Activated T-cell treated with anti-CD3 and anti-CD28 coated beads for 1 hour (primary cell): ENCODE data around the gene NLRP9.

Experiments used
- DNase-seq: peaks from one replicate; pipeline ENCODE4 v3.0.0-alpha.2; 2020; ENCODE audit warnings: low read depth

The NLRP9 gene

DNA sequence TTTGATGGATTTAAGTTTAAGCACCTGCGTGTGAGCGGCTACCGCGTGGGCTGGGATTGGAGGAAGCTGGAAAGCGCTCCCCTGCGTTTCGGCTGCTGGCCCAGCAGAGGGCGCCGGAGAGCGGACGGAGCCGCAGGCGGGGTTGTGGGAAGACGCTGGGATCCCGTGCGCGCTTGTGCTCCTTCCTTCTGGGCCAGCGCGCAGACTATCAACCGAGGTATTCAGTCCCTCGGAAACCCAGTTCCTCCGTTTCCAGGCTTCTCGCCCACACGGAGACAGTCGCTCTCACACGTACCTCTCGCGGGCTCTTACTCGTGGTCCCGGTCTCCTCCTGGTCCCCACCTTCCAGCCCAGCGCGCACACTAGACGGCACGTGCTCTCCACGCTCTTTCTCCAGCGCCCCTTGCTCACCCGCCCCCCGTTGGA is 34.4 kb downstream of the NLRP9 start:
- peak; percentile 24 for DNase-seq

DNA sequence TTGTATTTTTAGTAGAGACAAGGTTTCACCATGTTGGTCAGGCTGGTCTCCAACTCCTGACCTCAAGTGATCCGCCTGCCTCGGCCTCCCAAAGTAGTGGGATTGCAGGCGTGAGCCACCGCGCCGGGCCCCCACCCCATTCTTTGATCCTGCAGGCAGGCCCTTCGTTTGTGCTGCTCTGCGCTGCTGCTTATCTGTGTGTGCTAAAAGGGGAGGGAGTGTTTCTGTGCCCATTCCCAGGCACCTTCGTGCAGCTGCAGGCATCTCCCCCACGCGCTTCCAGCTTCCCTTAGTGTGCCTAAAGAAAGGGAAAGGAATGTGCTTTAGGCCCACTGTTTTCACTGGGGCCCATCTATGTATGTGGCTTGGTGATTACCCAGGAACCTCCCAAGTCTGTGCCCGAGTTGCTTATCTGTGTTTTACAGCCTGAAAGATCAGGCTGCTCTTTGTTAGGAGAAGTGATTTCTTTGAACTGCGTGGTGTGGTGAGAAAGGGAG is 36.0 kb downstream of the NLRP9 start:
- no peak for DNase-seq

DNA sequence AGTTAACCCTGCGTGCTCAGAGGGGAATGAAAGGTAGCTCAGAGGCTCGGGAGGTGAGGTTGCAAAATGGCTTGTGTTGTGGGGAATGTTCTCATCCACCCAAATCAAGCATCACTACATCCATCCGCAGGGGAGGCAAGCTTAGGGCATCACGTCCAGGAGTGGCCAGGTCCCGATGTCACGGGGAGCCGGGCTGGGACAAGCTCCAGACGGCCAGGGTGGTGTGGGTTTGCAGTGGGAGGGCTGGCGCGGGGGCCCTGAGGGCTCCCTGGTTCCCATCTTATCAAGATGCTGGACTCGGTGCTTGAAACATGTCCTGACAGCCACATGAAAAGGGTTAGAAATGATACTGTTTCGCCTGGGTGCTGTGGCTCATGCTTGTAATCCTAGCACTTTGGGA is 37.4 kb downstream of the NLRP9 start:
- DNase-seq, result no peak

- DNase-seq, result no peak
Observed at GRCh38 chr19:55699221-55699620, 39.0 kb downstream of the NLRP9 start.

- DNase-seq, result no peak
Observed at GRCh38 chr19:55698256-55698655, 39.9 kb downstream of the NLRP9 start.

GRCh38 chr19:55697698-55698097 is 40.5 kb downstream of the NLRP9 start:
- no peak for DNase-seq

DNA sequence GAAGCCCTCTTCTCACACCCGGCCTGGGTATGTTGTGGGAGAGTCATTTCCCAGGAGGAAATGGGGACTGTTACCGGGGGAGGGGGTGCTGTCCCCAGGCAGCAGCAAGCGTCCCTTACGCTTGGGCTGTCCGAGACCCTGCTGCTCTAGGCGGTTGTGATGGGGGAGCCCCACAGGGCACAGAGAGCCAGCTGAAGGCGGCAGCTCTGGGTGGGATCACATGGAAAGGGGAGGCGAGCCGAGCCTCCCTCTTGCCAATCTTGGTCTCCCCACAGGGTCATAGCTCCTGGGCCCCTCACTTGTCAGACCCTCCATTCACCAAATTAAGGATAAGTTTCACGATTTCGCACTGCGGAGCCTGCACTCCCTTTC is 41.1 kb downstream of the NLRP9 start:
- no peak for DNase-seq

DNA sequence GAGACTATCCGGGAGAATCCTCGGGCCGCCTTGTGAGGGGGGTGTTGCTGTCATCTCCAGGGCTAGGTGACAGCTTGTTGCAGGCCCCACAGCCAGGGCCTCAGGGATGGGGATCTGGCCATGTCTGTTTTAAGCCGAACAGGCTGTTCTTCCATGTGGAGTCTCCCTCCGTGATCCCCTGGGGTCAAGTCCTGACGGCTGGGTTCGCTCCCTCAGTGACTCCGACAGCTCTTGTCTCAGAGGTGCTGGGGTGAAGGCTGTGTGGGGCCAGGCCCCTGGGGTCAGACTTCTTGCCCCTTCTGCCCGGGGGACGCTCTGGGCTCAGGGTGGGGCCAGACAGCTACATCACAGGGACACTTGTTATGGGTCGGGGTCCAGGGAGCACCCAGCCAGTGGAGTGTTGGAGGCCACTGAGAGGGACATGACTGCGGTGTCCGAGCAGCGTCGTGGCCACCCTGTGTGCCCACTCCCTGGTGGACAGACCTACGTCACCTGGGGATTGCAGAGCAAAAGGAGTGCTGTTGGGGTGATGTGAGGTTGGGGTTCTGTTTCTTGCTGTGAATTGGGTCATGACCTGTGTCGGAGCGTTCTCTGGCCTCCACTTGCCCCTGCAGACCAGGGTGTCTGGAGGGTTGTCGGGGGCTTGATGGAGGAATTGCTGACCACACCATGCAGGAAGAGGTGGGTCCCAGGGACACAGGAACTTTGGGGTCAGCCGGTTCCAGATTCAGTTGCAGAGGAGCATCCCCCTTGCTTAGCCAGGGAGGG is 41.7 kb downstream of the NLRP9 start:
- no peak for DNase-seq

DNA sequence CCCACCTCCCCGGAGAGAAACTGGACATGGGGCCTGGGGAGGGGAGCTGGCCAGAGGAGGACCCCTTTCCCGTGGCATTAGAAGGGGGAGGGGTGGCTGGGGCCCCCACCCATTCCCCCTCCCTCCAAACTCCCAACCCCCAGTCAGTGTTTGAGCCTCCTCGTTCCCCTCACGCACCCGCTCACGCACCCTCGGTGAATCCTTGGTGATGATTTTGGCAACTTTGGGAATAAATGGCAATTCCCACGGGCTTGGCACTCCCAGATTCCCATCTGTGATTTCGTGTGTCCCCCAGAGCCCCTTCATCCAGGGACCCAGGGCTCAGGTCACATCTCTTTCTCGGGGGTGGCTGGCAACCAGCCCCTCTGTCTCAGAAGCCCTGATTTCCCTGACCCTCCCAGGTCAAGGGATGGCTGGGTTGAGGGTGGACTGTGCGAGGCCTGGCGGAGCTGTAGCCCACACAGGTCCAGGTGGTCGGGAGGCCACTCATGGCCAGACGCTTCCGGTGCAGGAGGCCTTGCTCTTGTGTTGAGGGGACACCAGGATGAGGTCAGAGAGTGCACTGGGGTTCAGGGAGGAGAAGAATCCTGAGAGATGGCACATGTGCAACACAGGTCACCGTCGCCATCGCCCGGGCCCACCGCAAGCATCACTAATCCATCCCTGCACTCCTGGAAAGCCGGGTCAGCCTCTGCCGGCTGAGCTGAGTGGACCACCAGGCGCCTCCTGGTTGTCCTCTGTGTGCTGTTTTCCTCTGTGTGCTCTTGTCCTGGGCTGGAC is 42.5 kb downstream of the NLRP9 start:
- DNase-seq, result no peak

DNA sequence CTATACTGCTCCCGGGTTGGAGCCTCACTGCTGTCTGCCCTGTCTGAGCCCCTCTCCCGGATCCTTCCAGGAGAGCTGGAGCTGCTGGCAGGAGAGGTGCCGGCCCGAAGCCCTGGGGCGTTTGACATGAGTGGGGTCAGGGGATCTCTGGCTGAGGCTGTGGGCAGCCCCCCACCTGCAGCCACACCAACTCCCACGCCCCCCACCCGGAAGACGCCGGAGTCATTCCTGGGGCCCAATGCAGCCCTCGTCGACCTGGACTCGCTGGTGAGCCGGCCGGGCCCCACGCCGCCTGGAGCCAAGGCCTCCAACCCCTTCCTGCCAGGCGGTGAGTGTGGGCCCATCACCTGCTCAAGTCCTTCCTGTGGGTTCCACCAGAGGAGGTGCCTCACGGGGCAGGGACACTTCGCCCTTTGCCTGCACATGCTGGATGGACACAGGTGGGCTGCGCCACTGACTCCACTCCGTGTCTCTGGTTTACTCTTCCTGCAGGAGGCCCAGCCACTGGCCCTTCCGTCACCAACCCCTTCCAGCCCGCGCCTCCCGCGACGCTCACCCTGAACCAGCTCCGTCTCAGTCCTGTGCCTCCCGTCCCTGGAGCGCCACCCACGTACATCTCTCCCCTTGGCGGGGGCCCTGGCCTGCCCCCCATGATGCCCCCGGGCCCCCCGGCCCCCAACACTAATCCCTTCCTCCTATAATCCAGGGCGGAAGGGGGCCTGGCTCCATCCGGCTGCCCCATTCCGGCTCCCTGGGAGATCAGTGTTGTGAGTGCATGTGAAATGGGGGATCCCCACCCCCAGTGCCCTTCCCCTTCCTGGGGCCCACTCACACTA is 43.3 kb downstream of the NLRP9 start:
- no peak for DNase-seq

GRCh38 chr19:55694241-55694655 is 44.0 kb downstream of the NLRP9 start:
- DNase-seq, result no peak

GRCh38 chr19:55693336-55693974 is 44.7 kb downstream of the NLRP9 start:
- DNase-seq, result no peak

DNA sequence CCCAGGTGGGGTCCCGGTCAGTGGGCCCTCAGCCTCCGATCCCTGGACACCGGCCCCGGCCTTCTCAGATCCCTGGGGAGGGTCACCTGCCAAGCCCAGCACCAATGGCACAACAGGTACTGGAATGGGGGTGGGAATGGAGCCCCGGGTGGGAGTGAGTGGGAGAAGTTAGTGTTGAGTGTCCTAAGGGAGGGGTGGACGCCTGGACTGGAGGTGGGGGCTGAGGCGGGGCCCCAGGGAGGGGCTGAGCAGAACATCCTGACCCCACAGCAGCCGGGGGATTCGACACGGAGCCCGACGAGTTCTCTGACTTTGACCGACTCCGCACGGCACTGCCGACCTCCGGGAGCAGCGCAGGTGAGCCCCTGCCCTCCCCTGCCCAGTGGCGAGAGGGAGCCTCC is 45.5 kb downstream of the NLRP9 start:
- DNase-seq, result no peak

- no peak for DNase-seq
Observed at GRCh38 chr19:55691561-55692481, 46.4 kb downstream of the NLRP9 start.

DNA sequence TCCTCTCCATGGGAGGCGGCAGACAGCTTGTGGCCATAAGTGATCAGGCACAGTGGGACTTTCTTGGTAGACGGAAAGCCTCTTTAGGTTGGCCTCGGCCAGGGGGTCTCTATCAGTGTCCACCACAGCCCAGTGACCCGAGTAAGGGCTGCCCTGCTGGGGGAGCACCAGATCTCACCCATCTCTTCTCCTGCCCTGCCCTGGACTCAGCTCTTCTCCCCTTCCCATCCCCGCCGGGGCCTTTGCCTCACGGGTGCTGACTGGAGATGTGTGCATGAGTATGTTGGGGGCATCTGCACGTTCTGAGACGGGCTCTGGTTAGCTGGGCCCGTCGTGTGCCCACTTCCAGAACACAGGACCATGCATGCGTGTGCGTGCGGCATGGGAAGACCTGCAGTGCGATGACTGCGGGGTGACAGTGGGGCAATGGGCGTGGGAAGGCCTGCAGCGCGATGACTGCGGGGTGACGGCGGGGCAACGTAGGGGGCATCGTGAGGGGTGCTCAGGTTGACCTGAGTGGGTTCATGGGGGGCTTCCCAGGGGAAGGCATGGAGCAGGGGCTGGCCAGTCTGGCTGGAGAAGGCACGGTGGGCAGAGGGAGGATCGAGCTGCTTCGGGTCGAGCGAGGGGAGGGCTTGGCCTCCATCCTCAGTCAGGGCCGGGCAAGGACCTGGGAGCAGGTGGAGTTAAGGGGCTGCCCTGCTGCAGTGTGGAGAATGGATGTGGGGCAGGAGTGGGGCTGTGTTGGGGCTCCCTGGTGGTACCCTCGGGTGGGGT is 47.2 kb downstream of the NLRP9 start:
- DNase-seq, result no peak

GRCh38 chr19:55690109-55690768 is 48.0 kb downstream of the NLRP9 start:
- DNase-seq, result no peak

- DNase-seq, result no peak
Observed at GRCh38 chr19:55689411-55690108, 48.6 kb downstream of the NLRP9 start.

- no peak for DNase-seq
Observed at GRCh38 chr19:55688422-55689218, 49.6 kb downstream of the NLRP9 start.
